MM.1S (cell line): ENCODE data around the gene PDXDC1.
"Not testable (repeated sequence)": the region's sequence is repeated elsewhere in the genome, so short reads cannot be mapped to it uniquely, and the experiment has no call there.

Source experiments
- EZH2phosphoT487 ChIP-seq: fragments of 300-600 bp; sonication (generic); IDR thresholded peaks from 2 replicates; pipeline ENCODE4 v1.6.1; 2018; ENCODE audit warnings: antibody characterized with exemption, low read length
- TF ChIP-seq, protein P1 (sequence below): fragments of 300-600 bp; sonication (generic); IDR thresholded peaks from 2 replicates; pipeline ENCODE4 v1.5.1; 2016; ENCODE audit warnings: antibody characterized with exemption, low read length, mixed read lengths

DNA sequence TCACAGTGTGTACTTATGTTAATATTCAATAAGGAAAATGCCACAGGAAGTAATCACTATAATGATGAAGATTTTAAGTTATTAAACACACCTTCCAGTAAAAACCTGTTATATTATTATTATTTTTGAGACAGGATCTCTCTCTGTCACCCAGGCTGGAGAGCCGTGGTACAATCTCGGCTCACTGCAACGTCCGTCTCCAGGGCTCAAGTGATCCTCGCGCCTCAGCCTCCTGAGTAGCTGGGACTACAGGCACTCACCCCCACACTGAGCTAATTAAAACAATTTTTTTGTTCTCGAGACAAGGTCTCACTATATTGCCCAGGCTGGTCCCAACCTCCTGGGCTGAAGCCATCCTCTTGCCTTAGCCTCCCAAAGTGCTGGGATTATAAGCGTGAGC is 3.5 kb downstream of the PDXDC1 start:
- TF ChIP-seq, protein P1, sequence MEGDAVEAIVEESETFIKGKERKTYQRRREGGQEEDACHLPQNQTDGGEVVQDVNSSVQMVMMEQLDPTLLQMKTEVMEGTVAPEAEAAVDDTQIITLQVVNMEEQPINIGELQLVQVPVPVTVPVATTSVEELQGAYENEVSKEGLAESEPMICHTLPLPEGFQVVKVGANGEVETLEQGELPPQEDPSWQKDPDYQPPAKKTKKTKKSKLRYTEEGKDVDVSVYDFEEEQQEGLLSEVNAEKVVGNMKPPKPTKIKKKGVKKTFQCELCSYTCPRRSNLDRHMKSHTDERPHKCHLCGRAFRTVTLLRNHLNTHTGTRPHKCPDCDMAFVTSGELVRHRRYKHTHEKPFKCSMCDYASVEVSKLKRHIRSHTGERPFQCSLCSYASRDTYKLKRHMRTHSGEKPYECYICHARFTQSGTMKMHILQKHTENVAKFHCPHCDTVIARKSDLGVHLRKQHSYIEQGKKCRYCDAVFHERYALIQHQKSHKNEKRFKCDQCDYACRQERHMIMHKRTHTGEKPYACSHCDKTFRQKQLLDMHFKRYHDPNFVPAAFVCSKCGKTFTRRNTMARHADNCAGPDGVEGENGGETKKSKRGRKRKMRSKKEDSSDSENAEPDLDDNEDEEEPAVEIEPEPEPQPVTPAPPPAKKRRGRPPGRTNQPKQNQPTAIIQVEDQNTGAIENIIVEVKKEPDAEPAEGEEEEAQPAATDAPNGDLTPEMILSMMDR, result not testable (repeated sequence)
- TF ChIP-seq EZH2phosphoT487, result not testable (repeated sequence)
